GM19351 (cell line): ENCODE results near the gene ADARB2.

Experiments used
- ATAC-seq: cut with Tn5 transposase; IDR thresholded peaks from one replicate; pipeline ENCODE4 v1.9.1; 2021; ENCODE audit warnings: mild to moderate bottlenecking, moderate library complexity; ENCODE audit not compliant: unreplicated experiment

ADARB2 gene

DNA sequence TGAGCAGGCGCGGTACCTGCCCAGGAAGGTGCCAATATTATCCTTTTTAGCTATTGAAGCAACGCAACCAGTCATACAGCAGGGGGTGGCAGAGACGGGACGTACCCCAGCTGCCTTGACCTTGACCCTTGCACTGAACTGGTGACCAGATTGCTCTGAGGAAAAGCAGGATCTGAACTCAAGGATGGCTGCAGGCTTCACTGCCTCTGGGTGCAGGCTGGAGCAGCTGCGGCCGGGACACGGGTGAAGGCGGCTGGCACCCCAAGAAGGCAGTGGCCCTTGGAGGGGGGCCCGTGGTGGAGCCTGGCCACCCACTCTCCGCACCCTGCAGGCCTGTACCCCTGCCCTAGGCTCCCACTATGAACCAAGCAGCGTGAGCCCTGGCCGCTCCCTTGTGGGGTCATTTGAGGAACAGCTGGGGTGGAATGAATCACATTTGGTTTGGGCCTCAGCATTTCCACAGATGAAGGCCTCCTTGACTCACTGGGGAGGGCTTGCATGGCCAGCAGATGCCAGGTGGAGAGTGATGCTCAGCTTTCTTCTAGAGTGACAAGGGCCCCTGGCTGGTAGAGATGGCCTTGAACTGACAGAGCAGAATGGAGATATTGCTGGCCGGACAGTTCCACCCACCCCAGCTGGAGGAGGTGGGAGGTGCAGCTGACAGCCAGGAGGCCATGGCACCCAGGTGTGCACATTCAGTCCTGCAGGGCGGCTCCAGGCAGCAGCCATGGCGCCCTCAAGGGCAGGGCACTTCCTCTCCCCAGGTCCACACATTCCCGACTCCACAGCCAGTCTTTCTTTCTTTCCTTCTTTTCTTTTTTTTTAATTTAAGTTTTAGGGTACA, 462.4 kb downstream of the ADARB2 start:
- no peak for ATAC-seq

DNA sequence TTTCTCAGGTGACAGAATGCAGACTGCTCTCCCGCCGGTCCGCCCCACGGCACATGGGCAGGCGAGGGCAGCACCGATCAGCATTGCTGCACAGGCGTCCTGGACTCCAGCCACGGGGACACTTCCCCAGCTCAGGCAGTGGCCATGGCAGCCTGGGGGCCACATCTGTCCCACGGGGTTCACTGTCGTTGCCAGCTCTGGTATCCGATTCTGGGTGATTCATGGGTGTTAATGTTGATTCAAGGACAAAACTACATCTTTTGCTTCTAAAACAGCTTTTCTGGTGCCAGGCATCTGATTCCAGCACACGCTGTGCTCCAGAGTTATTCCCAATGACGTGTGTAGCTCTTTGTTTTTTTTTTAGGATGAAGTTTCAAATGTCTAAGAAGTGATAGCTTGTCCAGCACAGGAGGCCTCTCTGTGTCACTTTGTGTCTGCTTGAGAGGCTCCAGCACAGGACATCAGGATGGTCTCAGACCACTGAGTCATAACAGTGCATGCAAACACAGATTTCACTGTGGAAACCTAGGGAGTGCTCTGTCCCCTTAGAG, 463.1 kb downstream of the ADARB2 start:
- no peak for ATAC-seq

DNA sequence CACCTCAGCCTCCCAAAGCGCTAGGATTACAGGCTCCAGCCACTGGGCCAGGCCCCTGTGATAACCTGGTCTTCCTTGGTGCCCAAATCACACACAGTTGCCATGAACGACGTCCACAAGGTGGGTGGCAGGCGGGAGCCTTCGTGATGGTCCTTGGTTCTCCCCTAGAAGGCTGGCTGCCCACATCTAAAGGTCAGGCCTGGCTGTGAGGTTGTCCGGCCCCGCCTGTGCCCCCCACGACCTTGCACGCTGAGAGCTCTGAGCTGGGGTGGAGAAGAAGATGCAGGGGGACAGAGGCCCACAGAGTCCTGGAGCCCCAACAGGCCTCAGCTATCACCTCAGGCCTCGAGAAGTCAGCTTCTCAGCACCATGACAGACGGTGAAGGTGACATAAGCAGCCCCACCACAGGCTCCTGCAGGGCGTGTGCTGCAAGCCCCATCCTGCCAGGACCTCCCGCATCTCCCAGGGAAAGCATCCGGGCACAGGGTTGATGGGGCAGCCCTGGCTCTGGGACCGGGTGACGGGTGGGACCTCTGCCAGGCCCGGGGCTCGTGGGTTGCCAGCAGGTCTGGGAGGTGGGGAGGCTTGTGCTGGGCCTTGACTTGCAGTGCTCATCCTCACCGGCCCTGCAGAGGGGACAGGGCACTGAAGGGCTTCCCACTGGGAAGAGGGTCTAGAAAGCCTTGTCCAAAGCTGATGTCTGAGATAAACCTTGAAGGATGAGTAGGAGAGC, 463.8 kb downstream of the ADARB2 start:
- ATAC-seq, result no peak

DNA sequence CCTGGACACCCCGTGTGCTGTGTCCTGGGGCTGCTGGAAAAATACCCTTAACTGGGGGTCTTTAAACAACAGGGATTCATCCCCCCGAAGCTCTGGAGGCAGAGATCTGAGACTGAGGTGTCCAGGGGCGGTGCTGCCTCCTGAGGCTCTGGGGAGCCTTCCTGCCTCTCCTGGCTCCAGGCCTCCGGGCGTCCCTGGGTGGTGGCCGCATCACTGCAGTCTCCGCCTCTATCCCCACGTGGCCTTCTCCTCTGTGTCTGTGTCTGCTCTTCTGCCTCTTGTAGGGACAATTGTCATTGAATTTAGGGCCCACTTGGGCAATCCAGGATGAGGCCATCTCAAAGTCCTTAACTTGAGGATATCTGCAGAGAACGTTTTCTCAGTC, 464.6 kb downstream of the ADARB2 start:
- ATAC-seq, result no peak

DNA sequence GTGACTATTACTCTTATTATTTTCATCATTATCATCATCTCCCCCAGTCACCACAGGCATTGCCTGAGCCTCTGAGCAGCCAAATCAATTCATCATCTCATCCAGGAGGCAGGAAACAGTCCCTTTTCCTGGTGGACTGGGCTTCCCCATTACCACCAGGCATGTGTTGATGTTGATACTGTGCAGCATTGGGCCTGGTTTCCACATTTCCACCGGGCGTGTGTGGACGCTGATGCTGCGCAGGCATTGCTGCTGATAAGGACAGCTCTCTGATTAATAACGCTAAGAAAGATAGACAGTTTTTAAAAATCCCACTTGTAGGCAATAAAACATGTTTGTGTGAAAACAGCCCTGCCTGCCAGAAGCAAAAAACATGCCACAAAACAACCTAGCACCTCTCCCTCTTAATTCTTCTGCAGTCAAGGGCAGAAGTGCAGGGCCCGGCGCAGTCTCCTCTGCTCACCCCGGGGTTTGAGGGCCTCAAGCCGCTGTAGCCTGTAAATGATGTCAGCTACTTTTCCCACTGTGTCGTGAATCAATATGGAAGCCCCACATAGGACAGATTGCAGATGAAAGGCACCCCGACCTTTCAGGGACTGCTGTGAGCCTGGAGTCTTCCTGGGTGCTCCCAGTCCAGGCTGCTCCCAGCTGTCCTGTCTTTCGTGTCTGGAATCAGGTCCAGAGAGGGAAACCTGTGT, 465.1 kb downstream of the ADARB2 start:
- no peak for ATAC-seq

DNA sequence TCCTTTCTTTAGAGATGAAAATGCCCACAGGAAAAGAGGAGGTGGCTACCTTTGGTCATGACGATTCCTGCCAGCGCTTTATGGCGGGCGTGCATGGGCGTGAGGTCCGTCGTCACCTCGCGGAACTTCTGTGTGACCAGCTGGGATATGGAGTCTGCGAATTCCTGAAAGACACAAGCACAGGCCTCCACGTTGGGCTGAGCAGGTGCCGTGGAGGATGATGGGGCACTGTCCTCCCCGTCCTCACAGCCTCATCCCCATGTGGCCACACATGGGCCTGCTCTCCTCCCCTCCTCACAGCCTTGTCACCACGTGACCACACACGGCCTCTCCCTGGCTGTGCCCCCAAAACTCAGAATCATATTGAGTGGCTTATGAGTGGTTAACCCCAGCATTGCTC, 466.4 kb downstream of the ADARB2 start:
- no peak for ATAC-seq

DNA sequence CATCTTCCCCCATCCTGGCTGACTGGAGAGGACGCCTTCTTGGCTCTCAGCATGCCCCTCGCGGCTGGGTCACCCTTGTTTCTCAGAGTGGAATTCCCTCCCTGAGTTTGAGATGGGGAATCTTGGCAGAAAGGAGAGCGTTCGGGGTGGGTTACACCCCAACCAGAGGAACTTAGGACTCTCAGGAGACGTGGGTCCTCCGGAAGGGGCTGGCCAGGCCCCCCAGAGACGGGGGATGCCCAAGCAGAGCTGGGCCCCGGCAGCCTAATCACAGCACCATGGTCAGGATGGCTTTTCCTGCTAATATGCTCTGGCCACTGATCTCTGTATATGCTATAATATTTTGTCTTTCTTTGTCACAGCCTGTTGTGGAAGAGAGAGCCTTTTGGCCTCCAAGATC, 466.8 kb downstream of the ADARB2 start:
- no peak for ATAC-seq

DNA sequence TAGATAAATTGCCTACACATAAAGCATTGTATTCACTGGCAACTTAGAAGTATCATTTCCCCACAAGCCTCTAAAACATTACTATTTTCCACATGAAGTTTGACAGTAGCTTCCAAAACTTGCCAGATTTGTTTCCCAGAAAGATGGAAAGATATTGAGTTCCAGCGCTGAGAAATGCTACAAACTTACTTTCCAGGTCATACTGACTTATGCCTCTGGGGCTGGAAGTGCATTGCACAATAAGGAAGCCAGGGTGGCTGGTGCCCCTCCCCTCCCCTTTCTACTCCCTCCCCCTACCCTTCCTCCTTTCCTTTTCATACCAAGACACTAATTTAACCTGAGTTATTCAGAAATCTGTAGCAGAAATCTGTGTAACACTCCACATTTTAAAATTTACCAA, 468.5 kb downstream of the ADARB2 start:
- no peak for ATAC-seq

DNA sequence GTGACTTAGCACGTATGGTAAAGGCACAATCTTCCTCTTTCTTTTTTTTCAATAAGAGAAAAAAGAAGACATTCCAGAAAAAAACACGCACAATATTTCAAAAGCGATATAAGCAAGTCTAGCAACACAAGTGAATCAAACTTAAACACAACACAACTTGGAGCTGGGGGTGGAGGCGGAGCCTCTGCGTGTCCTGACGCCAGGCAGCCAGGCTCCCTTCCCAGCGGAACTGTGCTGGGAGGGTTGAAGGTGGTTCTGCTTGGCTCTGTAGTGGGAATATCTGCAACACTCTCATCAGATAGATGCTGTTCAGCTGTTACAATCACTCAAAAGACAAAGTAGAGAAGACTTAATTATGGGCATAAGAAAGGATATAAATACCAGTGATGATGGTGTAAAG, 469.8 kb downstream of the ADARB2 start:
- no peak for ATAC-seq

DNA sequence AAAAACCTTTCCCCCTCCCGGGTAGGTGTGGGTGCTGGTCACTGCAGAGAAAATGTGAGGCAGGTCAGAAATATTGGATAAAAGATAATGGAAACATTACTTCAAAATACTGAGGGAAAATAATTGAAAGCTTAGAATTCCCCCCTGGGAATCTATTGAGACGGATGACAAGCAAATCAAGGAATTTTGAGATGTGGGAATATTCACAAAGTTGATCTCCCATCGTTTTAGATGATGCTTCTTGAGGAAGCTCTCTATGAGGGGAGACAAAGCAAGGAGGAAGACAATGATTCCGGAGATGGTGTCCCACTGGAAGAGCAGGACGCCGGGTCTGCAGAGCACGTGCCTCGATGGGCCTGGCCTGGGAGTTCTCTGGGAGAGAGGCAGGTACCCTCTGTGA, 470.2 kb downstream of the ADARB2 start:
- no peak for ATAC-seq

DNA sequence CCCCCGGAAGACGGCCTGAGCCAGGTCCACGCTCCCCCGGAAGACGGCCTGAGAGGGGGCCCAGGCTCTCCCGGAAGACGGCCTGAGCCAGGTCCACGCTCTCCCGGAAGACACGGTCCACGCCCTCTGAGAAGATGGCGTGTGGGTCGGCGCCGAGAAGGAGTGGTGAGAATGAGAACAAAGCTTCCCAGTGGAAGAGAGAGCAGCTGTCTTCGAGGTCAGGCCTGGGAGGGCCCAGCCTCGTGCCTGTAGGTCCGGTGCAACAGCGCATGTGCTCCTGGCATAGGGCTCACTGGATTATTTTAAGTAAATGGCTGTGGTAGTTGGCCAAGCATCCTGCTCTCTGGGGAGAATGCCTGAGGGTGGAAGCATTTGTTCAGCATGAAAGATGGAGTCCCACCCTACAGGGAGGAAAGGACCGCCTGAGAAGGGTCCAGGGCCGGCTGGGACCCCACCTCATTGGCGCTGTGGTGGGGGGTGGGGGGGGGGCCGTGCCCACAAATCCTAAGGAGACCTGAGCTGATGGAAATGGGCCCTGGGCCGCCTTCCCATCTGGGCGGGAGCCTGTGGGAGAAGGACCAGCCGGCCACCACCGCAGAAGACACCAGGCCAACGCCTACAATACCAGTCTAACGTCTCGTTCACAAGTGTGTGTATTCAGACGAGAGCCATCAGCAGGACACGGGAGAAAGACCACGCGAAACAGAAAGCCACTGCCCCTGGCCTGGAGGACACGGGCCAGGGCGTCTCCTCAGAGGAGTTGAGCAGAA, 471.1 kb downstream of the ADARB2 start:
- no peak for ATAC-seq

DNA sequence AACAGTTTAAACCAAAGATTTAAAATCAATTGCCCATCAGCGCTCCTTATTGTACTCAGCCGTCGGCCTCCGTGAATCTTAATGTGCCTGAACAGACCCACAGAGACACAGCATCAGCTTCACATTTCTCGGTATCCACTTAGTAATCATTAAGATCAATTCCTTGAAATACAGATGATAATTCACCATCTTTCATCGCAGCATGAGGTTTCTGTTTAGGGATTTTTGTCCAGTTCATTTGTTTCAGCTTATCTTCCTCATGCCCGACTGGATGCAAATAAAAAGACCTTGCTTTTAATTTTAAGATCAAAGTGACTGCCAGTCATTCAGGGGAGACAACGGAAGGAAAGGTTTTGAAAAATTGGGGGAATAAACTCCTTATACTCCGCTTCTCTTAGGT, 473.3 kb downstream of the ADARB2 start:
- no peak for ATAC-seq

DNA sequence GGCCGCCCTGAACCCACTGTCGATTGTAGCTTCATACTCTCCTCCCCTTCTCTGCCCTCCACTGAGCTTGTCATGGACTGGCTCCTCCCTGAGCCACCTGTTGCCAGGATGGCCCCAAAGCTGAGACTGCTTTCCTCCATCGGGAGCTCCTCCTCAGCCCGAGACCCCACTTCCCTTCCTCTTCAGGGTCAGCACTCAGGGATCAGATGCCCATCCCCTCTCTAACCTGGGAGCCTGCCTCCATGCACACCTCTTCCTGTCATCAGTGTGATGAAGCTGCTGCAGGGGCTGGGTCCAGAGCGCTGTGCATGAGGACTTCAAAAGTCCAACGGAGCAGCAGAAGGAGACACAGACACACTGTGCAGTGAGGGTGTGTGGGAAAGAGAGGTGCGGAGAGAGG, 480.1 kb downstream of the ADARB2 start:
- no peak for ATAC-seq

DNA sequence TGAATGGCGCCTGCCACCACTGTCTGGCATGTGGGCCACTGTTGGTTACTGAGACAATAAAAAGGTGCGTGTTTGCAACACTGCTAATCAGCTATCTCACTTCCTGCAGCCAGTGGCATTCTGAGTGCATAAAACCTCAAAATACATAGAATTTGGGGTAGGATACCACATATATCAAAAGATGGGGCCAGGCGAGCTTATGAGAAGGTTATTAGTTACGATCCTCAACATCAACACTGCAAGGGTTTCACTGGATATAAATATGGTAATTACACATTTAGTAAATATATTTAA, 480.9 kb downstream of the ADARB2 start:
- no peak for ATAC-seq

DNA sequence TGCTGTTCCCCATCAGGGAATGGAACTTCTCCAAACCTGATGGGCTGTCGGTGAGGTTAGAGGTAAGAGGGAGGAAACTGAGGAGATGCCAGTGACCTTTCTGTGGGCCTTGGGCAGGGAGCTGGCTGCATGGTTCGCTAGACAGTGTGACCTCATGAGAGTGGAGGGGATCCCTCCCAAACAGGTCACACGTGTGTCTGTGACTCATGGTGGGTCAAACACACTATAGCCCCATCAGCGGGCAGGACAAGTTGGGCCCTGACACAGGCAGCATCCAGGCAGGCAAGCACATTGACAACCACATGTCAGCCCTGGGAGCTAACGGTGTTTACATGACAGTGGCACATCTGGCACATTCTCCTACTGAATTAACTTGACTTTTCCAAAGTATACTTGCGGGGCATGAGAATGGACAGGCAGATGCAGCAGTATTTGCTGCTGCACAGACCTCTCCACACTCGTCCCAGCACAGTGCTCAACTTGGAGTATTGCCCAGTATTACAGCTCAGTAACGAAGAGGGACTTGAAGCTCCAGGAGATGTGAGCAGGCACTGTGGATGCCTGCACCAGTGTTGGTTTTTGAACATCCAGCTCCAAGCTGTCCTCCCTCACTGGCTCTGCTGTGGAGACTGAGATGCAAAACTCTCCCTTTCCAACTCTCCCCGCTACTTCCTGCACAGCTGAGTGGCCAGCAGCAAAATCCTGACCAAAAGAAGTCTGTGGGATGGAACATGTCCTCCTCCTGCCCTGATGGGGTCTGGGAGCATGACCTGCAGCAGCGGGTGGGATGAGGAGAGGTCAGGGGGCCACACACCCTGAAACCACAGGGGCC, 481.5 kb downstream of the ADARB2 start:
- no peak for ATAC-seq

DNA sequence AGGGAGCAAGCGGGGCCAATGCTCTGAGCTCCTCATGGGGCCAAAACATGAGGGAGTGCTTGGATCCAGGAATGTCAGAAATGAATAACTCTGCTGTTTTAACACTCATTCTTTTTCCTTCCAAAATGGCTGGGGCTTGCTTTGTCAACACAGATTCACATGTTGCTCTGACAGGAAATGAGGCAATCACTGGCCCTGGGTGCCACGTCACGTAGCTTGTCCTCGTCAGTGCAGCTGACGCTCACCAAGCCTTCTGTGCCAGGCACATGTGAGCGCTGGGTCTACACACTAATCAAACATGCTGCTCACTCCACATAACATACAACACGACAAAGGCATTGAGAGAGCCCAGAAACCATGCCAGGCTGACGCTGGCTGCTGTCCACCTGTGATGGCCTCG, 482.2 kb downstream of the ADARB2 start:
- ATAC-seq, result no peak

DNA sequence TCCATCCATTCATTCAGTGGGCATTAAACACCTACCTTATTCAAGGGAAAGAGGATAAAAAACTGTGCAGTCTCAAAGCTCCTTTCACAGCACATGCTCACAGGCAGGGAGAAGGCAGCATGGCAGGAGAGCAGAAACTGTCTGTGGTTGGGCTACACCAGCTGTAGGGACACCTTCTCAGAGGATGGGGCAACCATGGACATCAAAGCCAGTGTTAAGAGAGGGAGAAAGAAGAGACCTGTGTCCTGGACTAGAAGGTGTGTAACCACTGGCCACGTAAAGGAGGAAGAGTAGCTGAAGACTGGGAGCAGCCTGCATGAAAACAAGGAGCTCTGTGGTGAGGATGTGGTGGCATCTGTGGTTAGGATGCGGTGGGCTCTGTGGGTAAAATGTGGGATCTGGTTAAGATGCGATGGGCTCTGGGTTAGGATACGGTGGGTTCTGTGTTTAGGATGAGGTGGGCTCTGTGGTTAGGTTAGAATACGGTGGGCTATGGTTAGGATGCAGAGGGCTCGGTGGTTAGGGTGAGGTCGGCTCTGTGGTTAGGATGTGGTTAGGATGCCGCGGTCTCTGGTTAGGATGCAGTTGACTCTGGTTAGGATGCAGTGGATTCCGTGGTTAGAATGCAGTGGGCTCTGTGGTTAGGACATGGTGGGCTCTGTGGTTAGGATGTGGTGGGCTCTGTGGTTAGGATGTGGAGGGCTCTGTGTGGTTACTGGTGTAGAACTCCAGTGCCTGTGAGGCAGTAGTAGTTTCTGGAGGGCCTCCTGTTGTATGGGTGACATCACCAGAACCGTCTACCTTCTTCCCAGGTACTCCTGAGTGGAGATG, 483.6 kb downstream of the ADARB2 start:
- ATAC-seq, result no peak

DNA sequence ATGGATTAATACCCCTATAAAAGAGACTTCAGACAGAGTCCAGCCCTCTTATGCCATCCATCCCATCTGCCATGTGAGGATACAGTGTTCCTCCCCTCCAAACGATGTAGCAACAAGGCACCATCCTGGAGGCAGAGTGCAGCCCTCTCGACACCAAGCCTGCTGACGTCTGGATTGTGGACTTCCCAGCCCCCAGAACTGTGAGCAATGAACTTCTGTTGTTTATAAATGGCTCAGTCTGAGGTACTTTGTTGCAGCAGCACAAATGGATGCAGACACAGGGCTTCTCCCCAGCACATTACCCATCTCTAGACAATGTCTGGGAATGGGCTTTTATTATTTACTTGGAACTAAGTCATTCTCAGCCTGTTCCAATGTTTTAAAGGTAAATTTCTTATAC, 485.6 kb downstream of the ADARB2 start:
- no peak for ATAC-seq
